Progenitor cell of endocrine pancreas (in vitro differentiated cells): ENCODE measurements around the gene NF2. TPM values are rescaled to one million over a fixed set of nuclear protein-coding genes. Genes with fewer than 3 reads are reported as not detected.

Experiments used
- DNase-seq: peaks from one replicate; pipeline ENCODE4 v3.0.0; 2021; ENCODE audit warnings: low spot score; ENCODE audit not compliant: unreplicated experiment
- H3K27ac Mint-ChIP-seq: 2 replicates; pipeline ENCODE4 v1.8.0; 2021; ENCODE audit warnings: mild to moderate bottlenecking, moderate library complexity, mixed read lengths
- H3K27me3 Mint-ChIP-seq: 2 replicates; pipeline ENCODE4 v1.8.0; 2021; ENCODE audit warnings: mixed read lengths
- H3K36me3 Mint-ChIP-seq: 2 replicates; pipeline ENCODE4 v1.8.0; 2022; ENCODE audit warnings: mixed read lengths; ENCODE audit not compliant: insufficient read depth
- H3K4me1 Mint-ChIP-seq: 2 replicates; pipeline ENCODE4 v1.8.0; 2021; ENCODE audit warnings: low read depth, mixed read lengths
- H3K4me3 Mint-ChIP-seq: 2 replicates; pipeline ENCODE4 v1.8.0; 2021; ENCODE audit warnings: low read depth, mild to moderate bottlenecking, moderate library complexity, mixed read lengths
- H3K9me3 Mint-ChIP-seq: 2 replicates; pipeline ENCODE4 v1.8.0; 2021; ENCODE audit warnings: low read depth, mixed read lengths
- CTCF ChIP-seq: fragments of 200-600 bp; sonication (generic); IDR thresholded peaks from one replicate; pipeline ENCODE4 v1.5.0; 2021; ENCODE audit warnings: antibody characterized with exemption, mild to moderate bottlenecking; ENCODE audit not compliant: unreplicated experiment
- total RNA-seq: library from RNA; stranded (reverse); gene quantifications from 2 replicates; pipeline ENCODE4 v1.2.1, GENCODE V29; 2021

Gene NF2
- total RNA-seq, 1 donor from 2014 or later: 37.1 TPM

DNA sequence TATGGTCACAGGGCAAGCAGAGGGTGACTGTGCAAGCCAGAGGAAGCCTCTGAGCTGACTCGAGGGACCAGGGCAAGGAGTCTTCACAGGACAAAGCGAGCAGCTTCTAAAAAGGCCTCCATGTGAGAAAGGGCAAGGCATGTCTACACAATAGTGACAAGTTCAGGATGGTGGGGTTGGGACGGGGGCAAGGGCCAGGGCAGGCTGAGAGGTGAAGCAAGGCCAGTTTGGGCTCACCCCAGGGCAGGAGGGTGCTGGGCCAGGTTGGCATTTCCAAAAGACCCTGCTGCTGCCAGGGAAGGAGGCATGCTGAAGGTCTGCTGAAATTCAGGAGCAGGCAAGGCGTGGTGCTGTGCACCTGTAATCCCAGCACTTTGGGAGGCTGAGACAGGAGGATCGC lies 104.0 kb downstream of the NF2 start:
- H3K4me1 Mint-ChIP-seq: peaks cover 17% of the 10 kb centered on the region
- no peak for DNase-seq
- peak overlapping the region; percentile 50 for H3K27ac Mint-ChIP-seq
- peaks cover 27% of the 10 kb centered on the region for H3K27me3 Mint-ChIP-seq
- H3K4me3 Mint-ChIP-seq: no peak overlapping the region
- TF ChIP-seq CTCF: no peak
- no peaks in the 10 kb centered on the region for H3K9me3 Mint-ChIP-seq
- no peaks in the 10 kb centered on the region for H3K36me3 Mint-ChIP-seq

GRCh38 chr22:29710193-29710592 lies 106.8 kb downstream of the NF2 start:
- DNase-seq: no peak
- Mint-ChIP-seq H3K36me3 (no peaks in the 10 kb centered on the region), H3K27me3 (peaks cover 37% of the 10 kb centered on the region), H3K27ac (no peak overlapping the region), H3K4me1 (peaks cover 8% of the 10 kb centered on the region), H3K4me3 (no peak overlapping the region), H3K9me3 (no peaks in the 10 kb centered on the region)
- no peak for TF ChIP-seq CTCF

DNA sequence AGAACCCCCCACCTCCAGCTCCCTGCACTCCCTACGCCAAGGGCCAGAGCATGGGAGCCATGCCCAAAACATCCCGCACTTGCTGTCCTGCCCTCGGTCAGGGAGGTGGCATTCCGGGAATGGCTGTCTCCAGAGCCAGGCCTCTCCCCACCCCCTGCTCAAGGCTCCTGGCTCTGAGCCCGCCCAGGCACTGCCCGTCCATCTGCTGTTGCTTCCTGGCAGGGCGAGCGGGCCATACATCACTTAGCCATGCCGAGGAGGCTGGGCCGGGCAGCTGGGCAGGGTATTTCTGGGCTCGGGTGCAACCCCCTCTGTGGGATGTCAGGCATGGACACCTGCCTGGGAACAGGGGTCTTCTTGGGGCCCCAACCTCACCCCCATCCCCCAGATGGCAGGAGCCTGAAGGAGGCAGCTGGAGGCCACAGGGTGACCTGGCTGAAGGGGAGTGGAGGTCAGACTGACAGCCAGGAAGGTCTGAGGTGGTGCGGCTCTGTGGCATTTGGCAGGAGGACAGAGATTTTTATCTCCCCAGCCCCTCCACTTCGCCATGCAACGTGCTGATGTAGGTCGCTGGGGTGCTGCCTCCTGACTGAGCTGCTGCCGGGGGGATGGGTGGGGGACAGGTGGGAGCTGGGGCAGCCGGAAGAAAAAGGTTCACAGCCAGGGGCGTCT lies 107.6 kb downstream of the NF2 start:
- Mint-ChIP-seq H3K4me1 (peaks cover 7% of the 10 kb centered on the region), H3K36me3 (no peaks in the 10 kb centered on the region), H3K4me3 (no peak overlapping the region), H3K27me3 (peaks cover 37% of the 10 kb centered on the region), H3K9me3 (no peaks in the 10 kb centered on the region), H3K27ac (no peak overlapping the region)
- TF ChIP-seq CTCF: no peak
- no peak for DNase-seq

- no peak for DNase-seq
- Mint-ChIP-seq H3K4me3 (no peak overlapping the region), H3K36me3 (no peaks in the 10 kb centered on the region), H3K27me3 (peaks cover 44% of the 10 kb centered on the region), H3K9me3 (no peaks in the 10 kb centered on the region), H3K4me1 (no peaks in the 10 kb centered on the region), H3K27ac (no peak overlapping the region)
- no peak for TF ChIP-seq CTCF
These were observed 108.7 kb downstream of the NF2 start for GRCh38 chr22:29712119-29712518.

GRCh38 chr22:29713156-29713727 lies 109.8 kb downstream of the NF2 start:
- no peak for TF ChIP-seq CTCF
- DNase-seq: no peak
- peaks cover 50% of the 10 kb centered on the region for H3K27me3 Mint-ChIP-seq
- no peaks in the 10 kb centered on the region for H3K9me3 Mint-ChIP-seq
- no peaks in the 10 kb centered on the region for H3K36me3 Mint-ChIP-seq
- no peaks in the 10 kb centered on the region for H3K4me1 Mint-ChIP-seq
- no peak overlapping the region for H3K27ac Mint-ChIP-seq
- H3K4me3 Mint-ChIP-seq: no peak overlapping the region
